Epithelial cell of esophagus (primary cell): Measurements from ENCODE around the gene LEF1.

Source experiments
- DNase-seq: peaks from one replicate; pipeline ENCODE4 v3.0.0; 2010; ENCODE audit warnings: low read depth
- H3K4me3 ChIP-seq: 2 replicates; pipeline ENCODE4 v1.5.1; 2011; ENCODE audit warnings: mild to moderate bottlenecking, low read length, control low read depth
- TF ChIP-seq, protein P1 (sequence below): IDR thresholded peaks from 2 replicates; pipeline ENCODE4 v1.5.1; 2011; ENCODE audit warnings: low read depth, mild to moderate bottlenecking, low read length, control low read depth, inconsistent platforms; ENCODE audit not compliant: insufficient read depth; ENCODE audit errors: missing control alignments

LEF1 gene

GRCh38 chr4:107999932-108000539 is 168.7 kb downstream of the LEF1 start:
- no peak overlapping the region for H3K4me3 ChIP-seq
- TF ChIP-seq, protein P1, sequence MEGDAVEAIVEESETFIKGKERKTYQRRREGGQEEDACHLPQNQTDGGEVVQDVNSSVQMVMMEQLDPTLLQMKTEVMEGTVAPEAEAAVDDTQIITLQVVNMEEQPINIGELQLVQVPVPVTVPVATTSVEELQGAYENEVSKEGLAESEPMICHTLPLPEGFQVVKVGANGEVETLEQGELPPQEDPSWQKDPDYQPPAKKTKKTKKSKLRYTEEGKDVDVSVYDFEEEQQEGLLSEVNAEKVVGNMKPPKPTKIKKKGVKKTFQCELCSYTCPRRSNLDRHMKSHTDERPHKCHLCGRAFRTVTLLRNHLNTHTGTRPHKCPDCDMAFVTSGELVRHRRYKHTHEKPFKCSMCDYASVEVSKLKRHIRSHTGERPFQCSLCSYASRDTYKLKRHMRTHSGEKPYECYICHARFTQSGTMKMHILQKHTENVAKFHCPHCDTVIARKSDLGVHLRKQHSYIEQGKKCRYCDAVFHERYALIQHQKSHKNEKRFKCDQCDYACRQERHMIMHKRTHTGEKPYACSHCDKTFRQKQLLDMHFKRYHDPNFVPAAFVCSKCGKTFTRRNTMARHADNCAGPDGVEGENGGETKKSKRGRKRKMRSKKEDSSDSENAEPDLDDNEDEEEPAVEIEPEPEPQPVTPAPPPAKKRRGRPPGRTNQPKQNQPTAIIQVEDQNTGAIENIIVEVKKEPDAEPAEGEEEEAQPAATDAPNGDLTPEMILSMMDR, result no peak
- DNase-seq, result peak; percentile 58

GRCh38 chr4:107997794-107998193 is 170.9 kb downstream of the LEF1 start:
- TF ChIP-seq, protein P1, result no peak
- DNase-seq, result no peak
- no peak overlapping the region for H3K4me3 ChIP-seq
